Measurements from ENCODE around the gene PSMG4.

- no peak for TF ChIP-seq CTCF (IDR thresholded peaks at IDR 0.05; ENCODE audit: low read depth, low read length)
- no peak for TF ChIP-seq MAX (IDR thresholded peaks at IDR 0.05; ENCODE audit: low read depth, low read length)
Measured at GRCh38 chr6:3242768-3243167, 16.0 kb upstream of the PSMG4 start.

Data from NB4 (cell line).